WTC11 (cell line): Measurements from ENCODE around the gene NAA60. TPM values are rescaled to one million over a fixed set of nuclear protein-coding genes. Genes with fewer than 3 reads are reported as not detected.

Experiments used
- ATAC-seq: fragments of 200-7000 bp; cut with Tn5 transposase; 2 replicates; pipeline ENCODE4 v1.10.0; 2021; ENCODE audit warnings: mild to moderate bottlenecking, moderate library complexity
- CTCF ChIA-PET: fragments of 300-600 bp; sonication (Branson Sonifier 250); formaldehyde crosslinking; loops from one replicate; lab custom pipeline; 2021; ENCODE audit warnings: antibody characterized with exemption; lab: Charles Lee
- POLR2A ChIA-PET: fragments of 350-600 bp; sonication (Branson Sonifier 250); formaldehyde crosslinking; loops from one replicate; lab custom pipeline; 2021; ENCODE audit warnings: antibody characterized with exemption; lab: Charles Lee
- DNase-seq: peaks from one replicate; pipeline ENCODE4 v3.0.0; 2021; ENCODE audit warnings: low spot score
- H3K27ac Mint-ChIP-seq: 2 replicates; pipeline ENCODE4 v1.8.0; 2021; ENCODE audit warnings: mixed read lengths
- H3K27me3 Mint-ChIP-seq: 2 replicates; pipeline ENCODE4 v1.8.0; 2021; ENCODE audit warnings: low read depth, mild to moderate bottlenecking, moderate library complexity, mixed read lengths
- H3K36me3 Mint-ChIP-seq: 2 replicates; pipeline ENCODE4 v1.8.0; 2021; ENCODE audit warnings: mixed read lengths
- H3K4me1 Mint-ChIP-seq: 2 replicates; pipeline ENCODE4 v1.8.0; 2022; ENCODE audit warnings: mixed read lengths
- H3K4me3 Mint-ChIP-seq: 2 replicates; pipeline ENCODE4 v1.8.0; 2021; ENCODE audit warnings: mild to moderate bottlenecking, moderate library complexity, mixed read lengths
- H3K9me3 Mint-ChIP-seq: 2 replicates; pipeline ENCODE4 v1.8.0; 2021; ENCODE audit warnings: mixed read lengths
- CDX4 ChIP-seq: fragments of 250-450 bp; sonication (Bioruptor Pico); IDR thresholded peaks from 2 replicates; pipeline ENCODE4 v1.9.0; 2021; ENCODE audit warnings: moderate library complexity, mild to moderate bottlenecking, inconsistent platforms, borderline replicate concordance
- ELF4 ChIP-seq: sonication (generic); formaldehyde crosslinking; IDR thresholded peaks from 2 replicates; pipeline ENCODE4 v1.8.1; 2022; ENCODE audit warnings: low read depth, mild to moderate bottlenecking, moderate library complexity, missing genetic modification reagents
- ESRRA ChIP-seq: sonication (generic); formaldehyde crosslinking; IDR thresholded peaks from 2 replicates; pipeline ENCODE4 v1.8.1; 2022; ENCODE audit warnings: mild to moderate bottlenecking, missing genetic modification reagents, borderline replicate concordance
- FOXP1 ChIP-seq: sonication (generic); formaldehyde crosslinking; IDR thresholded peaks from 2 replicates; pipeline ENCODE4 v1.8.0; 2022; ENCODE audit warnings: missing genetic modification reagents, mild to moderate bottlenecking, moderate library complexity, borderline replicate concordance
- GABPB1 ChIP-seq: sonication (generic); formaldehyde crosslinking; IDR thresholded peaks from 2 replicates; pipeline ENCODE4 v1.8.1; 2023; ENCODE audit warnings: mild to moderate bottlenecking, missing genetic modification reagents
- GRHL2 ChIP-seq: fragments of 250-450 bp; sonication (Bioruptor Pico); IDR thresholded peaks from 2 replicates; pipeline ENCODE4 v1.8.0; 2022; ENCODE audit warnings: mild to moderate bottlenecking, moderate library complexity; ENCODE audit not compliant: insufficient replicate concordance, severe bottlenecking
- MXD4 ChIP-seq: fragments of 250-450 bp; sonication (Bioruptor Pico); IDR thresholded peaks from 2 replicates; pipeline ENCODE4 v1.8.0; 2021; ENCODE audit warnings: mild to moderate bottlenecking, moderate library complexity, borderline replicate concordance
- PRDM15 ChIP-seq: sonication (generic); formaldehyde crosslinking; IDR thresholded peaks from 2 replicates; pipeline ENCODE4 v1.8.0; 2022; ENCODE audit warnings: missing genetic modification reagents
- SP1 ChIP-seq: sonication (generic); formaldehyde crosslinking; conservative IDR thresholded peaks from 2 replicates; pipeline ENCODE4 v1.8.1; 2022; ENCODE audit warnings: missing genetic modification reagents
- STAT6 ChIP-seq: sonication (generic); formaldehyde crosslinking; conservative IDR thresholded peaks from 2 replicates; pipeline ENCODE4 v1.8.1; 2023; ENCODE audit warnings: mild to moderate bottlenecking, low read depth, missing genetic modification reagents, moderate library complexity
- TEAD4 ChIP-seq: sonication (generic); formaldehyde crosslinking; IDR thresholded peaks from 2 replicates; pipeline ENCODE4 v1.8.0; 2022; ENCODE audit warnings: mild to moderate bottlenecking, missing genetic modification reagents
- TP53 ChIP-seq: sonication (generic); formaldehyde crosslinking; IDR thresholded peaks from 2 replicates; pipeline ENCODE4 v1.8.1; 2023; ENCODE audit warnings: mild to moderate bottlenecking, missing genetic modification reagents
- USF2 ChIP-seq: sonication (generic); formaldehyde crosslinking; IDR thresholded peaks from 2 replicates; pipeline ENCODE4 v1.8.1; 2023; ENCODE audit warnings: mild to moderate bottlenecking, missing genetic modification reagents, moderate library complexity
- ZBTB43 ChIP-seq: sonication (generic); formaldehyde crosslinking; IDR thresholded peaks from 2 replicates; pipeline ENCODE4 v1.8.1; 2023; ENCODE audit warnings: mild to moderate bottlenecking, missing genetic modification reagents
- ZNF219 ChIP-seq: sonication (generic); formaldehyde crosslinking; IDR thresholded peaks from 2 replicates; pipeline ENCODE4 v1.8.0; 2023; ENCODE audit warnings: missing genetic modification reagents, mild to moderate bottlenecking, borderline replicate concordance
- ZNF425 ChIP-seq: fragments of 250-450 bp; sonication (Bioruptor Pico); conservative IDR thresholded peaks from 2 replicates; pipeline ENCODE4 v1.9.0; 2021; ENCODE audit warnings: mild to moderate bottlenecking
- ZNF512 ChIP-seq: sonication (generic); formaldehyde crosslinking; IDR thresholded peaks from 2 replicates; pipeline ENCODE4 v1.8.1; 2022; ENCODE audit warnings: missing genetic modification reagents, borderline replicate concordance
- total RNA-seq: library from RNA; stranded (reverse); gene quantifications from 3 replicates; pipeline ENCODE4 v1.2.3, GENCODE V29; 2021

NAA60 gene
- total RNA-seq, 1 experiment from 2014 or later, result 50.3 TPM

- H3K9me3 Mint-ChIP-seq, result peaks cover 12% of the 10 kb centered on the region
Measured at GRCh38 chr16:3454093-3454492, 10.6 kb downstream of the NAA60 start.

More at GRCh38 chr16:3454093-3454492, 10.6 kb downstream of the NAA60 start:
- no peaks in the 10 kb centered on the region; the same call in 1 of the 2 replicates for H3K27me3 Mint-ChIP-seq
- H3K4me1 Mint-ChIP-seq, result peaks cover 7% of the 10 kb centered on the region
- no peak for TF ChIP-seq SP1
- TF ChIP-seq TP53 (CRISPR knock-in tag), result no peak
- no peak for TF ChIP-seq STAT6
- TF ChIP-seq FOXP1, result no peak
- no peak for TF ChIP-seq ZBTB43 (CRISPR knock-in tag)
- no peak for TF ChIP-seq MXD4 (CRISPR knock-in tag)
- TF ChIP-seq PRDM15 (CRISPR knock-in tag), result no peak
- TF ChIP-seq ZNF425, result no peak
- no peak for TF ChIP-seq ELF4 (CRISPR knock-in tag)
- no peak for TF ChIP-seq ZNF512 (CRISPR knock-in tag)
- no peak for TF ChIP-seq CDX4
- TF ChIP-seq USF2 (CRISPR knock-in tag), result no peak
- no peak for TF ChIP-seq ESRRA
- no peak for TF ChIP-seq GRHL2 (CRISPR knock-in tag)
- TF ChIP-seq ZNF219 (CRISPR knock-in tag), result no peak
- no peak for TF ChIP-seq GABPB1 (CRISPR knock-in tag)
- no peak for TF ChIP-seq TEAD4
- TF ChIP-seq, all 79 proteins: peak for 0
- ATAC-seq (peak; percentile 10), DNase-seq (no peak)
- Mint-ChIP-seq H3K36me3 (peaks cover 20% of the 10 kb centered on the region), H3K4me3 (no peak overlapping the region), H3K27ac (0 out of 2 replicates have a peak overlapping the region, but pooled peaks have one; percentile 8)
- CTCF ChIA-PET, result interaction anchor here (0.6 kb wide), 1 partner anchor 53 kb away, joined by 3 read pairs; no protein-coding TSS in a partner anchor
- POLR2A ChIA-PET, result no interaction called here
